Head of caudate nucleus (tissue), 42 donors: ENCODE data around the gene PLXND1.

Experiments
- DNase-seq, 42 donors: peaks; one replicate each; pipeline versions ENCODE4 v3.0.0 to v3.0.0-alpha.2; 2020 to 2021; ENCODE audit warnings: mixed read lengths in 7 of 42
- intact Hi-C: fragments of 100-400 bp; cut with DNase I; formaldehyde crosslinking; loops from one replicate; pipeline ENCODE4 v1.15.0; 2022

Gene PLXND1

GRCh38 chr3:129506231-129506742 lies 100.2 kb downstream of the PLXND1 start:
- no peak for DNase-seq
- intact Hi-C loops, result loop anchor here (10.0 kb wide), 1 partner anchor 99 kb away; the partner anchor contains the start of gene PLXND1

DNA sequence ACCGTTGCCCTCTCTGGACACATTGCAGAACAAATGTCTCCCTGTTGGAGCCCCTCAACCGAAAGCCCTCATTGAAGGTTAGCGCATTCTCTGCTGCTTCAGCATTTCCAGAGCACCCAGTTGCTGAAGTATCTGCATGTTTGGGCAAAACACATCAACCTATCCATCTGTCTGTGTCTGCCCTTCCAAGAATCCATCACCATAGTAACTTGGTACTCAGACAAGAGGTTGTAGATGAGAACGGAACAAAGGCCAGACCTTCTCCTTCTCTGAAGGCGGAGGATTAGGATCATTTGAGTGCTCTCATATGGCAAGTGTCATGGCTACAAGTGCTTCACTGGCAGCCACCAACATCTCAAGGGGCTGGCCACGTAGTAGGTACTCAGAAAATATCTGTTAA lies 101.1 kb downstream of the PLXND1 start:
- intact Hi-C loops, result loop anchor here (10.0 kb wide), 1 partner anchor 99 kb away; the partner anchor contains the start of gene PLXND1
- no peak for DNase-seq
